ENCODE measurements around the gene IBA57. TPM values are rescaled to one million over a fixed set of nuclear protein-coding genes. Genes with fewer than 3 reads are reported as not detected.
A peak's percentile ranks its signal among the peaks of the same experiment; 100 is the strongest.

The IBA57 gene
- total RNA-seq, 3 donors from 2014 or later, result 3.4 to 4.1 (median 3.9) TPM

DNA sequence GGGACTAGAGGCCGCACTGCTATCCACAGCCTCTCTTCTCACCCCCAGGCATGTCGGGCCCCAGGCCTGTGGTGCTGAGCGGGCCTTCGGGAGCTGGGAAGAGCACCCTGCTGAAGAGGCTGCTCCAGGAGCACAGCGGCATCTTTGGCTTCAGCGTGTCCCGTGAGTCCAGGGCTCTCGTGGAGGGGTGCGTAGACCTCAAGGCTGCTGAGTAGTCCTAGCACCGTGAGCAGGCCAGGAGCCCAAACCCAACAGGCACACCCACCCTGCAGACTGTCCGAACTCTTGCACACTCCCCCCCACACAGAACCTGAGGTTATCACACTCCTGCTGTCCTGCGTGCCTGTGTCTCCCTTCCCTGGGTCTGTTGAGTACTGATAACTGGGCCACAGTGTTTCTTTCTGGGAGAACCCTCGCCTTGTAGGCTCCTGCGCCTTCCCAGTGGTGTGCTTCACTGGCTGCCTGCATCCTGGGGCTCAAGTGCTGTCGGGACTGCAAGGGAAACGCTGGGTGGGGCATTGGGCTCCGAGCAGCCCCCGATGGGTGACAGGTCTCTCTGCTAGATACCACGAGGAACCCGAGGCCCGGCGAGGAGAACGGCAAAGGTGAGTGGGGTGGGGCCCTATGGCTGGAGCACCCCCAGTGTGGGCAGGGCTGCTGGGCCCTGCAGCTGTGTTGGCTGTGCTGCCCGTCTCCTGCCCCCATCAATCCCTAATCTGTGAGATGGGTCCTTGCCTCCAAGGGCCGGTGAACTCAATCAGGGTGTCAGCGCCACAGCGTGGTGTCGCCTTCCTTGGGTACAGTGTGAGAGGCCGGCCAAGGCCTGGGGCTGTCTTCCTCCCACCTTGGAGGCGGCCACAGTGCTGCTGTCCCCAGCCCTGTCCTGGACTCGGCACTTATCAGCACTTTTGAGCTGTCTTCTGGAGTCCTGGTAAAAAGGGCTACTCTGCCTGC lies 19.9 kb upstream of the IBA57 start:
- no peak for TF ChIP-seq POLR2A (IDR thresholded peaks at IDR 0.05)
- TF ChIP-seq CTCF (IDR thresholded peaks at IDR 0.05), result no peak
- no peak for TF ChIP-seq POLR2AphosphoS5 (IDR thresholded peaks at IDR 0.05)
- DNase-seq (ENCODE audit: low spot score in 2 of 2), result no peak
- Histone ChIP-seq H3K9me3 (no peaks in the 10 kb centered on the region), H3K36me3 (no peaks in the 10 kb centered on the region), H3K27ac (no peak overlapping the region), H3K4me3 (no peak overlapping the region), H3K27me3 (no peaks in the 10 kb centered on the region), H3K4me1 (peaks cover 29 to 31% of the 10 kb centered on the region in 2 donors)
- intact Hi-C loops (cut with DNase I; ENCODE audit: low total_unique reads), result no loop called here

DNA sequence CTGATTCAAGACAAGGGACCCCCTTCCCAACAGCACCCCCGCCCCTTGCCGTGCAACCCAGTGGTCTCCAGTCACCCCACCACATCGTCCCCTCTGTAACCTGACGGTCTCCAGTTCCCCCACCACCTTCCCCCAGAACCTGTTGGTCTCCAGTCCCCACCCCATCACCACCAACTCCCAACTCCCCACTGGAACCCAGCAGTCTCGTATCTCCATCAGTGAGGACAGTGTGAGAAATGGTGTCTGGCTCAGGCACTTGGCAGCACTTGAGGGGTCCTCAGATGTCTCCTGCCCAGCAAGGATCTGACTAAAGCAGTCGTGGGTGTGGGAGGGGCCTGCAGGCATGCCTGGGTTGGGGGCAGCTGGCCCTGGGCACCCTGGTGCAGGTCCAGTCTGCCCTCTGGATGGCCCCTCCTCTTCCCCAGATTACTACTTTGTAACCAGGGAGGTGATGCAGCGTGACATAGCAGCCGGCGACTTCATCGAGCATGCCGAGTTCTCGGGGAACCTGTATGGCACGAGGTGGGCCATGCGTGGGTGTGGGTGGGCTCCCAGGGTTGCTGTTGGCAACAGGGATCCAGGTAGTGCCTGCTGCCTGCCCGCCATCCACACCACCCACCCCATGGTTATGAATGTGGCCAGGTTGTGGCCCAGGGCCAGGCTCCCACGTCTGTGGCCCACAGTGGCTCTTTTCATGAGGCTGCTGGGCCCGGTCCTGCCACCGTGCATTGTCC lies 19.0 kb upstream of the IBA57 start:
- H3K27ac ChIP-seq, result no peak overlapping the region
- DNase-seq (ENCODE audit: low spot score in 2 of 2), result no peak
- intact Hi-C loops (cut with DNase I; ENCODE audit: low total_unique reads), result no loop called here

DNA sequence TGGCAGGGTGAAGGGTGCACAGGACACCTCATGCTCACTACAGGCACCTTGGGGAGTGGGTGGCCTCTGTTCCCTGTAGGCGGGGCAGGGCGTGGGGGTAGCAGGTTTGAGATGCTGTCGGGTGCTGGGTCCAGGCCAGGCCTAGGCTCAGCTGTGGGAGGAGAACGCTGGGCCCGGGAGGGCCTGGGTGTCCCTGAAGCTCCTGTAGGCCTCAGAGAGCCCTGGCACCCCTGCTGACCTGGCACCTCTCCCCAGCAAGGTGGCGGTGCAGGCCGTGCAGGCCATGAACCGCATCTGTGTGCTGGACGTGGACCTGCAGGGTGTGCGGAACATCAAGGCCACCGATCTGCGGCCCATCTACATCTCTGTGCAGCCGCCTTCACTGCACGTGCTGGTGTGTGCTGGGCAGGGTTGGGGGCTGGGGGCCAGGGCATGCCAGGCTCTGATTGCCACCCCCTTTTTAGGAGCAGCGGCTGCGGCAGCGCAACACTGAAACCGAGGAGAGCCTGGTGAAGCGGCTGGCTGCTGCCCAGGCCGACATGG lies 18.4 kb upstream of the IBA57 start:
- no peak overlapping the region for H3K4me3 ChIP-seq
- TF ChIP-seq POLR2A (IDR thresholded peaks at IDR 0.05) (no peak), POLR2AphosphoS5 (IDR thresholded peaks at IDR 0.05) (no peak), CTCF (IDR thresholded peaks at IDR 0.05) (no peak)
- peaks cover 20 to 34% of the 10 kb centered on the region in 2 donors for H3K4me1 ChIP-seq
- no peak overlapping the region for H3K27ac ChIP-seq
- intact Hi-C loops (cut with DNase I; ENCODE audit: low total_unique reads), result no loop called here
- no peaks in the 10 kb centered on the region for H3K27me3 ChIP-seq
- no peaks in the 10 kb centered on the region for H3K9me3 ChIP-seq
- no peaks in the 10 kb centered on the region for H3K36me3 ChIP-seq
- no peak for DNase-seq (ENCODE audit: low spot score in 2 of 2)

More for the DNA sequence above, 19.0 kb upstream of the IBA57 start:
- H3K4me1 ChIP-seq, result peaks cover 26 to 34% of the 10 kb centered on the region in 2 donors
- TF ChIP-seq POLR2A (IDR thresholded peaks at IDR 0.05) (no peak), POLR2AphosphoS5 (IDR thresholded peaks at IDR 0.05) (no peak), CTCF (IDR thresholded peaks at IDR 0.05) (no peak)
- H3K36me3 ChIP-seq, result no peaks in the 10 kb centered on the region
- no peak overlapping the region for H3K4me3 ChIP-seq
- no peaks in the 10 kb centered on the region for H3K27me3 ChIP-seq
- no peaks in the 10 kb centered on the region for H3K9me3 ChIP-seq

DNA sequence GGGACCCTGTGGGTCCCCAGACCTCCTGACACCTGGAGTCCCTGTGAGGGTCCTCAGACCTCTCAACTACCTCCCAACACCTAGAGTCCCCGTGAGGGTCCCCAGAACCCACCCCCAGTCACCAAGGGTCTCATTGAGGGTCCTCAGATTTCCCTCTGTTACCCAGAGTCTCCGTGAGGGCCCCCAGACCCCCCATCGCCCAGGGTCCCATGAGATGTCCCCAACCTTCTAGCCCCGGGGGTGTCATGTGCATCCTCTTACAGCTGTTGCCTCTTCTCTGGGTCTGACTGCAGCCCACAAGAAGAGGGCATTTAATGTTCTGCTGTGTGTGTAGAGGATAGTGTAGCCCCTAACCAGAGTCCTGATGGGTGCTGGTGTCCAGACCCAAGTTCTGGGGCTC lies 17.8 kb upstream of the IBA57 start:
- intact Hi-C loops (cut with DNase I; ENCODE audit: low total_unique reads), result no loop called here
- TF ChIP-seq POLR2A (IDR thresholded peaks at IDR 0.05) (no peak), POLR2AphosphoS5 (IDR thresholded peaks at IDR 0.05) (no peak), CTCF (IDR thresholded peaks at IDR 0.05) (no peak)
- Histone ChIP-seq H3K36me3 (no peaks in the 10 kb centered on the region), H3K9me3 (no peaks in the 10 kb centered on the region), H3K27me3 (no peaks in the 10 kb centered on the region), H3K4me1 (peaks cover 14 to 31% of the 10 kb centered on the region in 2 donors), H3K4me3 (no peak overlapping the region), H3K27ac (peak overlapping the region in 1 of 2 donors; percentile 82)
- no peak for DNase-seq (ENCODE audit: low spot score in 2 of 2)
